Upper lobe of left lung (tissue), 6 donors: ENCODE measurements around the gene PDXK. TPM values are rescaled to one million over a fixed set of nuclear protein-coding genes. Genes with fewer than 3 reads are reported as not detected.

Experiments used
- ATAC-seq, 2 donors: fragments of 200-7000 bp; cut with Tn5 transposase; one replicate each; pipeline ENCODE4 v1.9.1; 2022; ENCODE audit warnings: mild to moderate bottlenecking in 2 of 2, moderate library complexity in 2 of 2; ENCODE audit not compliant: low FRiP score in 2 of 2
- DNase-seq, 2 donors: peaks; one replicate each; pipeline ENCODE4 v3.0.0-alpha.2; 2019 to 2020
- H3K27ac ChIP-seq, 4 donors: fragments of 200-600 bp; sonication (generic); one replicate each; pipeline ENCODE4 v1.5.1; 2016 to 2019
- H3K27me3 ChIP-seq, 4 donors: fragments of 200-600 bp; sonication (generic); one replicate each; pipeline ENCODE4 v1.5.1; 2017 to 2019
- H3K36me3 ChIP-seq, 4 donors: fragments of 200-600 bp; sonication (generic); one replicate each; pipeline ENCODE4 v1.5.1; 2016 to 2019
- H3K4me1 ChIP-seq, 4 donors: fragments of 200-600 bp; sonication (generic); one replicate each; pipeline ENCODE4 v1.5.1; 2018 to 2019
- H3K4me3 ChIP-seq, 4 donors: fragments of 200-600 bp; sonication (generic); one replicate each; pipeline ENCODE4 v1.5.1; 2017 to 2019; ENCODE audit warnings: mild to moderate bottlenecking in 2 of 4, moderate library complexity in 1 of 4
- H3K9me3 ChIP-seq, 4 donors: fragments of 200-600 bp; sonication (generic); one replicate each; pipeline ENCODE4 v1.5.1; 2018 to 2019
- EP300 ChIP-seq, 4 donors: sonication (generic); formaldehyde crosslinking; IDR thresholded peaks; one replicate each; pipeline ENCODE4 v1.5.1; 2017; ENCODE audit warnings: antibody characterized with exemption in 4 of 4, control low read depth in 2 of 4
- POLR2A ChIP-seq, 4 donors: fragments of 450-650 bp; IDR thresholded peaks; one replicate each; pipeline ENCODE4 v1.5.1; 2016 to 2017; ENCODE audit warnings: antibody characterized with exemption in 4 of 4, mild to moderate bottlenecking in 2 of 4
- POLR2AphosphoS5 ChIP-seq, 2 donors: sonication (generic); formaldehyde crosslinking; IDR thresholded peaks; one replicate each; pipeline ENCODE4 v1.5.1; 2017; ENCODE audit warnings: antibody characterized with exemption in 2 of 2
- WGBS, 2 donors: methylation state at CpG; one replicate each; pipeline ENCODE4 v1.1.5; 2017 to 2018; 5-methylcytosine and 5-hydroxymethylcytosine counted together
- total RNA-seq, 6 donors: library from RNA; depleted of rRNA in 4 of 6; stranded (reverse); fragments of >200 nt in 4 of 6; gene quantifications; one replicate each; pipeline versions ENCODE4 v1.1.0 to v1.2.1, GENCODE V29; 2016 to 2021
- TF ChIP-seq, protein P1 (sequence below), 6 experiments: fragments of 450-650 bp in 4 of 6; fragments of 200-600 bp in 2 of 6; sonication (generic) in 2 of 6; IDR thresholded peaks; one replicate each; pipeline ENCODE4 v1.5.1; 2016 to 2019; ENCODE audit warnings: antibody characterized with exemption in 6 of 6
- donor health status: DM: no; HTN: no; CAD: no; lungs with moderate emphysema.
- donor health status: DM: no; HTN: yes; CAD: no; lungs with severe emphysema.

Gene PDXK
- total RNA-seq, 6 donors from 2014 or later = 105 to 301 (median 207) TPM

DNA sequence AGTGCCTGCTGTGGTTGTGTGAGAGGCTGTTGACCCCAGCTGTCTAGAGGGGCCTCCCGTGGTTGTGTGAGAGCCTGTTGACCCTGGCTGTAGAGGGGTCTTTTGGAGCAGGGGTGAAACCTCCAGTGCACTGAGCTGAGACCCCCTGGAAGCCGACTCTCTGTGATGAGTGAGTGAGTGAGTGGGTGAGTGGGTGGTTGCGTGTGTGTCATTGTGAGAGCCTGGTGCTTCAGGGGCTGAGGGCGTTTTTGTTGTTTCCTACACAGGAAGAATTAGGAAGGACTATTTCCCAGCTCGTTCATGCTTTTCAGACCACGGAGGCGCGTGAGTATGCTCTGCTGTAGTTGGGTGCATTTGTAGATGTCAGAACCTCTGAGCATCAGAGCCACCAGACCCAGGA, 73.5 kb downstream of the PDXK start:
- 85 to 94% methylated on average over 8 of the region's 8 CpGs for WGBS, 2 donors

DNA sequence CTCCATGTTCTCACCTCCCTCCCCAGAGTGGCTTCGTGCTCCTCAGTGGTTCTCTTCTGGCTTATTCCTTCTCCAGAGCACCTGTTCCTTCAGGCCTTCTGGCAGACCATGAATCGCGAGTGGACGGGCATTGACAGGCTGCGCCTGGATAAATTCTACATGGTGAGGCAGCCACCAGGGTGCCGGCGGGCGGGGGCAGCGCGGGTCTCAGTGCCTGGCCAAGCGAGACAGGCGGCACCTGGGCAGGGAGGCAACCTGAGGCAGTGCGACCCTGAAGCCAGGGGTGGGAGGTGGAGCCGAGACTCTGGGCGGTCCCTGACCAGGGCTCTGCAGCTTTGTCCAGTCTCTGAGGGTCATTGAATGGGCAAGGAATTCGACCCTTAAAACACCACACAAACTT, 74.3 kb downstream of the PDXK start:
- Histone ChIP-seq H3K27ac (no peak overlapping the region), H3K4me3 (no peak overlapping the region), H3K4me1 (peaks cover 12 to 27% (median 17%) of the 10 kb centered on the region in 4 donors), H3K36me3 (peaks cover 10 to 66% (median 61%) of the 10 kb centered on the region in 4 donors), H3K9me3 (no peaks in the 10 kb centered on the region), H3K27me3 (no peaks in the 10 kb centered on the region)
- peak in 1 of 2 donors; percentile 80 for DNase-seq
- ATAC-seq = no peak
- TF ChIP-seq, protein P1, sequence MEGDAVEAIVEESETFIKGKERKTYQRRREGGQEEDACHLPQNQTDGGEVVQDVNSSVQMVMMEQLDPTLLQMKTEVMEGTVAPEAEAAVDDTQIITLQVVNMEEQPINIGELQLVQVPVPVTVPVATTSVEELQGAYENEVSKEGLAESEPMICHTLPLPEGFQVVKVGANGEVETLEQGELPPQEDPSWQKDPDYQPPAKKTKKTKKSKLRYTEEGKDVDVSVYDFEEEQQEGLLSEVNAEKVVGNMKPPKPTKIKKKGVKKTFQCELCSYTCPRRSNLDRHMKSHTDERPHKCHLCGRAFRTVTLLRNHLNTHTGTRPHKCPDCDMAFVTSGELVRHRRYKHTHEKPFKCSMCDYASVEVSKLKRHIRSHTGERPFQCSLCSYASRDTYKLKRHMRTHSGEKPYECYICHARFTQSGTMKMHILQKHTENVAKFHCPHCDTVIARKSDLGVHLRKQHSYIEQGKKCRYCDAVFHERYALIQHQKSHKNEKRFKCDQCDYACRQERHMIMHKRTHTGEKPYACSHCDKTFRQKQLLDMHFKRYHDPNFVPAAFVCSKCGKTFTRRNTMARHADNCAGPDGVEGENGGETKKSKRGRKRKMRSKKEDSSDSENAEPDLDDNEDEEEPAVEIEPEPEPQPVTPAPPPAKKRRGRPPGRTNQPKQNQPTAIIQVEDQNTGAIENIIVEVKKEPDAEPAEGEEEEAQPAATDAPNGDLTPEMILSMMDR (IDR thresholded peaks at IDR 0.05) = no peak
- TF ChIP-seq POLR2A (IDR thresholded peaks at IDR 0.05) (no peak), EP300 (IDR thresholded peaks at IDR 0.05) (no peak), POLR2AphosphoS5 (IDR thresholded peaks at IDR 0.05) (no peak)
- WGBS, 2 donors = 95 to 96% methylated on average over 9 to 16 of the region's 16 CpGs

More for the DNA sequence above, 73.5 kb downstream of the PDXK start:
- no peak for ATAC-seq
- H3K9me3 ChIP-seq = no peaks in the 10 kb centered on the region
- H3K27me3 ChIP-seq = no peaks in the 10 kb centered on the region
- H3K27ac ChIP-seq = no peak overlapping the region
- peaks cover 12 to 27% (median 17%) of the 10 kb centered on the region in 4 donors for H3K4me1 ChIP-seq
- TF ChIP-seq, protein P1 (IDR thresholded peaks at IDR 0.05) = no peak
- TF ChIP-seq EP300 (IDR thresholded peaks at IDR 0.05) (no peak), POLR2A (IDR thresholded peaks at IDR 0.05) (no peak), POLR2AphosphoS5 (IDR thresholded peaks at IDR 0.05) (no peak)
- no peak overlapping the region for H3K4me3 ChIP-seq
- no peak for DNase-seq
- peaks cover 4 to 58% (median 54%) of the 10 kb centered on the region in 4 donors for H3K36me3 ChIP-seq

DNA sequence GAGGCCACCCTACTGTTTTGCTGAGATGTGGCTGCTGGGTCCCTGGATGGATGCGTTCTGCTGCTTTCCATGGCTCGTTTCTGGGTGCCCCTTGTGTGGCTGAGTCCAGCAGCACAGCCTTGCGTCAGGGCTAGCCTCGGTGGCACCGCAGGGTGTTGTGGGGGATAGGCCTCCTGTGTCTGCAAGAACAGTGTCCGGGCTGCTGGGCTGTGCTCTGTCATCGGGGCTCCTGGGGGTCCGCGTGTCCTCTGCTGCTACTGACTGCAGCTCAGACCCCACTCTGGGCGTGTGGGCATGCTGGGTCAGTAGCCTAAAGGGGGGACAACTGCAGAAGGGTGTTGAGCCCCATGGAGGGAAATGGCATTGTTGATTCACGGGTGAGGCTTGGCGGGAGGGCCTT, 75.4 kb downstream of the PDXK start:
- ATAC-seq (no peak), DNase-seq (peak in 1 of 2 donors; percentile 74)
- Histone ChIP-seq H3K9me3 (no peaks in the 10 kb centered on the region), H3K4me3 (no peak overlapping the region), H3K36me3 (peaks cover 10 to 77% (median 72%) of the 10 kb centered on the region in 4 donors), H3K4me1 (peaks cover 12 to 20% (median 13%) of the 10 kb centered on the region in 4 donors), H3K27ac (no peak overlapping the region), H3K27me3 (no peaks in the 10 kb centered on the region)
- 93 to 100% methylated on average over 3 to 12 of the region's 12 CpGs for WGBS, 2 donors
- TF ChIP-seq EP300 (IDR thresholded peaks at IDR 0.05) (no peak), POLR2A (IDR thresholded peaks at IDR 0.05) (no peak), POLR2AphosphoS5 (IDR thresholded peaks at IDR 0.05) (no peak)
- TF ChIP-seq, protein P1 (IDR thresholded peaks at IDR 0.05) = no peak

DNA sequence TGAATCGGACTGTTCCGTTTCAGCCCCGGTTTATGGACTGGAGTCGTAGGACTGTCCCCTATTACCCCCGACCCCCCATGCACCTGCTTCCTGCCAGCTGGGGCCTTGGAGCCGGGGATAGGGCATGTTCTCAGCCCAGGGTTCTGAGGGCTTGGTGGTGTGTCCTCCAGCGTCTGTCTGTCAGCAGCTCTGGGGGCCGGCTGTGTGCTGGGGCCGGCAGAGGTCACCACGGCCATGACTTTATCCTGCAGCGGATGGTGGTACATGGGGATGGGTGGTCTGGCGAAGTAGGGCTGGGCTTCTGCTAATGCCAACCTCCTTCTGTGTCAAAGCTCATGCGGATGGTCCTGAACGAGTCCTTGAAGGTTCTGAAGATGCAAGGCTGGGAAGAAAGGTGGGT, 75.9 kb downstream of the PDXK start:
- H3K4me3 ChIP-seq = no peak overlapping the region
- 90 to 94% methylated on average over 9 to 14 of the region's 14 CpGs for WGBS, 2 donors
- TF ChIP-seq EP300 (IDR thresholded peaks at IDR 0.05) (no peak), POLR2AphosphoS5 (IDR thresholded peaks at IDR 0.05) (no peak), POLR2A (IDR thresholded peaks at IDR 0.05) (no peak)
- TF ChIP-seq, protein P1 (IDR thresholded peaks at IDR 0.05) = no peak
- H3K4me1 ChIP-seq = peaks cover 11 to 18% (median 13%) of the 10 kb centered on the region in 4 donors
- H3K27ac ChIP-seq = no peak overlapping the region
- H3K9me3 ChIP-seq = no peaks in the 10 kb centered on the region
- H3K27me3 ChIP-seq = no peaks in the 10 kb centered on the region
- peak in 1 of 2 donors; percentile 55 for DNase-seq
- ATAC-seq = no peak
- peaks cover 10 to 82% (median 77%) of the 10 kb centered on the region in 4 donors for H3K36me3 ChIP-seq

DNA sequence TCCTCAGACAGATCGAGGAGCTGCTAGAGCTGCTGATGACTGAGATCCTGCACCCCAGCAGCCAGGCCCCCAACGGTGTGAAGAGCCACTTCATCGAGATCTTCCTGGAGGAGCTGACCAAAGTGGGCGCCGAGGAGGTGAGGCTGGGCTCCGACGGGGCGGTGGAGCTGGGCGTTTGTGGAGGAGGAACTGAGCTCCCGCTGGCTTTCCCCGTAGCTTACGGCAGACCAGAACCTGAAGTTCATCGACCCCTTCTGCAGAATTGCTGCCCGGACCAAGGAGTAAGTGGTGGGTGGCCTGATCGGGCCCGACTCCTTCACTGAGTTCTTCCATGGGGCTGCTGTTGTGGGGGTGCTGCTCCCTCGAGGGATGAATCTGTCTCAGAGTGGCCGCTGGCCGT, 78.5 kb downstream of the PDXK start:
- WGBS, 2 donors = 84 to 93% methylated on average over 8 to 19 of the region's 19 CpGs
- ATAC-seq = no peak
- no peak overlapping the region for H3K27ac ChIP-seq
- H3K4me3 ChIP-seq = no peak overlapping the region
- H3K36me3 ChIP-seq = peaks cover 16 to 100% (median 94%) of the 10 kb centered on the region in 4 donors
- H3K9me3 ChIP-seq = no peaks in the 10 kb centered on the region
- no peak for TF ChIP-seq POLR2A (IDR thresholded peaks at IDR 0.05)
- TF ChIP-seq EP300 (IDR thresholded peaks at IDR 0.05) = no peak
- TF ChIP-seq POLR2AphosphoS5 (IDR thresholded peaks at IDR 0.05) = no peak
- TF ChIP-seq, protein P1 (IDR thresholded peaks at IDR 0.05) = no peak
- no peaks in the 10 kb centered on the region for H3K27me3 ChIP-seq
- DNase-seq = peak in 1 of 2 donors; percentile 49
- no peaks in the 10 kb centered on the region for H3K4me1 ChIP-seq
